ENCODE results near the gene PDE4DIP. TPM values are rescaled to one million over a fixed set of nuclear protein-coding genes. Genes with fewer than 3 reads are reported as not detected.
"Not testable (repeated sequence)": the region's sequence is repeated elsewhere in the genome, so short reads cannot be mapped to it uniquely, and the experiment has no call there.

Gene PDE4DIP
- total and polyA plus RNA-seq, 2 donors (not counting 3 experiments of a cell fraction or from before 2014, with no cell fraction given) = 6.3 to 26.4 TPM

GRCh38 chr1:148948768-148949167 lies 104.5 kb downstream of the PDE4DIP start:
- H3K36me3 ChIP-seq (ENCODE audit: control insufficient read depth in 2 of 2, extremely low read depth in 1 of 2, insufficient read depth in 2 of 2, low read length in 2 of 2); H3K9me1 ChIP-seq (replicated peaks; ENCODE audit: control insufficient read depth, extremely low read depth, insufficient read depth, low read length); H3K9me3 ChIP-seq (replicated peaks; ENCODE audit: control insufficient read depth, insufficient read depth, low read length); H3K27me3 ChIP-seq (ENCODE audit: control insufficient read depth in 2 of 2, insufficient read depth in 2 of 2, low read length in 2 of 2); FAIRE-seq; CTCF ChIA-PET; dilution Hi-C loops (cut with MboI; ENCODE audit: extremely low pct_ligation_motif_present, low sequenced_read_pairs); H3K27ac ChIP-seq (ENCODE audit: insufficient read depth, low read depth, low read length); H3K4me1 ChIP-seq (ENCODE audit: control insufficient read depth, extremely low read depth, insufficient read depth, low read length); H3K9ac ChIP-seq (replicated peaks; ENCODE audit: extremely low read depth, insufficient read depth, low read length); DNase-seq (ENCODE audit: low read depth, low spot score); BruUV-seq (replicated peaks); H3K79me2 ChIP-seq (ENCODE audit: control insufficient read depth, insufficient read depth, low read length); H2AFZ ChIP-seq (ENCODE audit: low read depth, low read length); POLR2A ChIA-PET; H3K4me2 ChIP-seq (ENCODE audit: insufficient read depth, low read length); intact Hi-C loops (cut with micrococcal nuclease); H4K20me1 ChIP-seq (replicated peaks; ENCODE audit: control insufficient read depth, extremely low read depth, insufficient read depth, low read length); H3K4me3 ChIP-seq (replicated peaks in 1 of 3; ENCODE audit: insufficient read depth in 1 of 3, low read depth in 1 of 3, low read length in 3 of 3): not testable (repeated sequence)

- H3K9me1 ChIP-seq (replicated peaks; ENCODE audit: control insufficient read depth, extremely low read depth, insufficient read depth, low read length); dilution Hi-C loops (cut with MboI; ENCODE audit: extremely low pct_ligation_motif_present, low sequenced_read_pairs); FAIRE-seq; intact Hi-C loops (cut with micrococcal nuclease); H3K36me3 ChIP-seq (ENCODE audit: control insufficient read depth in 2 of 2, extremely low read depth in 1 of 2, insufficient read depth in 2 of 2, low read length in 2 of 2); H3K79me2 ChIP-seq (ENCODE audit: control insufficient read depth, insufficient read depth, low read length); H3K27me3 ChIP-seq (ENCODE audit: control insufficient read depth in 2 of 2, insufficient read depth in 2 of 2, low read length in 2 of 2); H3K27ac ChIP-seq (ENCODE audit: insufficient read depth, low read depth, low read length); H3K9me3 ChIP-seq (replicated peaks; ENCODE audit: control insufficient read depth, insufficient read depth, low read length); H4K20me1 ChIP-seq (replicated peaks; ENCODE audit: control insufficient read depth, extremely low read depth, insufficient read depth, low read length); POLR2A ChIA-PET; H3K4me1 ChIP-seq (ENCODE audit: control insufficient read depth, extremely low read depth, insufficient read depth, low read length); CTCF ChIA-PET: not testable (repeated sequence)
- peak overlapping the region; percentile 88 for H2AFZ ChIP-seq (ENCODE audit: low read depth, low read length)
- peak; percentile 90 for DNase-seq (ENCODE audit: low read depth, low spot score)
- H3K4me2 ChIP-seq (ENCODE audit: insufficient read depth, low read length) = peak overlapping the region; percentile 74
- H3K9ac ChIP-seq (replicated peaks; ENCODE audit: extremely low read depth, insufficient read depth, low read length) = peak overlapping the region; percentile 31
- H3K4me3 ChIP-seq (replicated peaks in 1 of 3; ENCODE audit: insufficient read depth in 1 of 3, low read depth in 1 of 3, low read length in 3 of 3) = peak overlapping the region; percentile 33 to 56 (median 55)
- BruUV-seq (replicated peaks) = TSS peak; percentile 85
Measured at GRCh38 chr1:148951336-148952227, 107.4 kb downstream of the PDE4DIP start.

GRCh38 chr1:148952253-148952937 lies 108.2 kb downstream of the PDE4DIP start:
- H3K27ac ChIP-seq (ENCODE audit: insufficient read depth, low read depth, low read length); H3K4me1 ChIP-seq (ENCODE audit: control insufficient read depth, extremely low read depth, insufficient read depth, low read length); DNase-seq (ENCODE audit: low read depth, low spot score); dilution Hi-C loops (cut with MboI; ENCODE audit: extremely low pct_ligation_motif_present, low sequenced_read_pairs); CTCF ChIA-PET; POLR2A ChIA-PET; H3K36me3 ChIP-seq (ENCODE audit: control insufficient read depth in 2 of 2, extremely low read depth in 1 of 2, insufficient read depth in 2 of 2, low read length in 2 of 2); H3K9ac ChIP-seq (replicated peaks; ENCODE audit: extremely low read depth, insufficient read depth, low read length); H3K27me3 ChIP-seq (ENCODE audit: control insufficient read depth in 2 of 2, insufficient read depth in 2 of 2, low read length in 2 of 2); BruUV-seq (replicated peaks); H3K9me1 ChIP-seq (replicated peaks; ENCODE audit: control insufficient read depth, extremely low read depth, insufficient read depth, low read length); intact Hi-C loops (cut with micrococcal nuclease); H4K20me1 ChIP-seq (replicated peaks; ENCODE audit: control insufficient read depth, extremely low read depth, insufficient read depth, low read length); H3K9me3 ChIP-seq (replicated peaks; ENCODE audit: control insufficient read depth, insufficient read depth, low read length); H3K79me2 ChIP-seq (ENCODE audit: control insufficient read depth, insufficient read depth, low read length): not testable (repeated sequence)
- H2AFZ ChIP-seq (ENCODE audit: low read depth, low read length) = peak overlapping the region; percentile 88
- peak overlapping the region; percentile 85 for H3K4me2 ChIP-seq (ENCODE audit: insufficient read depth, low read length)
- H3K4me3 ChIP-seq (replicated peaks in 1 of 3; ENCODE audit: insufficient read depth in 1 of 3, low read depth in 1 of 3, low read length in 3 of 3) = peak overlapping the region; percentile 33 to 81 (median 55)
- peak; percentile 91 for FAIRE-seq

- H3K79me2 ChIP-seq (ENCODE audit: control insufficient read depth, insufficient read depth, low read length); H3K9me1 ChIP-seq (replicated peaks; ENCODE audit: control insufficient read depth, extremely low read depth, insufficient read depth, low read length); H3K36me3 ChIP-seq (ENCODE audit: control insufficient read depth in 2 of 2, extremely low read depth in 1 of 2, insufficient read depth in 2 of 2, low read length in 2 of 2); dilution Hi-C loops (cut with MboI; ENCODE audit: extremely low pct_ligation_motif_present, low sequenced_read_pairs); H3K9ac ChIP-seq (replicated peaks; ENCODE audit: extremely low read depth, insufficient read depth, low read length); H3K27me3 ChIP-seq (ENCODE audit: control insufficient read depth in 2 of 2, insufficient read depth in 2 of 2, low read length in 2 of 2); intact Hi-C loops (cut with micrococcal nuclease); POLR2A ChIA-PET; H3K27ac ChIP-seq (ENCODE audit: insufficient read depth, low read depth, low read length); H3K9me3 ChIP-seq (replicated peaks; ENCODE audit: control insufficient read depth, insufficient read depth, low read length); H4K20me1 ChIP-seq (replicated peaks; ENCODE audit: control insufficient read depth, extremely low read depth, insufficient read depth, low read length); CTCF ChIA-PET; H3K4me1 ChIP-seq (ENCODE audit: control insufficient read depth, extremely low read depth, insufficient read depth, low read length): not testable (repeated sequence)
- peak; percentile 42 for FAIRE-seq
- Histone ChIP-seq H3K4me2 (ENCODE audit: insufficient read depth, low read length) (peak overlapping the region; percentile 85), H2AFZ (ENCODE audit: low read depth, low read length) (peak overlapping the region; percentile 76), H3K4me3 (replicated peaks in 1 of 3; ENCODE audit: insufficient read depth in 1 of 3, low read depth in 1 of 3, low read length in 3 of 3) (peak overlapping the region; percentile 32 to 81 (median 33))
- BruUV-seq (replicated peaks) = TSS peak; percentile 19
- peak; percentile 56 for DNase-seq (ENCODE audit: low read depth, low spot score)
Measured at GRCh38 chr1:148952938-148953616, 108.8 kb downstream of the PDE4DIP start.

All from endothelial cell of umbilical vein (primary cell).